ES-I3 (cell line): ENCODE measurements around the gene EIF2AK3.
A peak's percentile ranks its signal among the peaks of the same experiment; 100 is the strongest.
"Not testable (repeated sequence)": the region's sequence is repeated elsewhere in the genome, so short reads cannot be mapped to it uniquely, and the experiment has no call there.

Source experiments
- H3K36me3 ChIP-seq: 2 replicates; pipeline ENCODE4 v1.6.1; 2013; ENCODE audit warnings: mild to moderate bottlenecking, low read length, control low read depth, moderate library complexity; ENCODE audit not compliant: insufficient read depth
- H3K4me1 ChIP-seq: 2 replicates; pipeline ENCODE4 v1.6.1; 2013; ENCODE audit warnings: mild to moderate bottlenecking, control low read depth, low read length; ENCODE audit not compliant: insufficient read depth
- H3K9ac ChIP-seq: 2 replicates; pipeline ENCODE4 v1.6.1; 2013; ENCODE audit warnings: low read depth, mild to moderate bottlenecking, low read length, moderate library complexity
- H3K9me3 ChIP-seq: 2 replicates; pipeline ENCODE4 v1.6.1; 2013; ENCODE audit warnings: mild to moderate bottlenecking, low read length, moderate library complexity; ENCODE audit not compliant: control insufficient read depth, insufficient read depth

The EIF2AK3 gene

DNA sequence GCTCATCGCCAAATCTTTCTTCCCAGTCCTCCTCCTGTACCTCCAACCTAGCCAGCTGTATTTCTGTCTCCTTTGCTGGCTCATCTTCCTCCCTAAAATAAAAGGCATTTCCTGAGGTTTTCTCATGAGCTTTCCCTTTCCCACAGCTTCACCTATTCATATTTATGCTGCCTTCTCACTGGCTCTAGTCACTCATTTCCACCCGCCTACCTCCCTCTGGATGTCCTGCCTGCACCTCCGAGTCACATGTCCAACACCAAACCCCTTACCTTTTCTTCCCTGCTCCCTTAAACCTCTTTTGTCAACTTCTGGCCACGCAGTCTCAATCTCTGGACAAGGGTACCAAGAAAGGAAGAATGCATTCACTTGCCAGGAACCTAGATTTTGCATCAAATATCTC, 2.8 kb downstream of the EIF2AK3 start:
- H3K36me3 ChIP-seq, result no peaks in the 10 kb centered on the region; the same call in 1 of the 2 replicates
- peaks cover 21% of the 10 kb centered on the region for H3K4me1 ChIP-seq
- H3K9me3 ChIP-seq, result no peaks in the 10 kb centered on the region
- peak overlapping the region; percentile 30 for H3K9ac ChIP-seq

DNA sequence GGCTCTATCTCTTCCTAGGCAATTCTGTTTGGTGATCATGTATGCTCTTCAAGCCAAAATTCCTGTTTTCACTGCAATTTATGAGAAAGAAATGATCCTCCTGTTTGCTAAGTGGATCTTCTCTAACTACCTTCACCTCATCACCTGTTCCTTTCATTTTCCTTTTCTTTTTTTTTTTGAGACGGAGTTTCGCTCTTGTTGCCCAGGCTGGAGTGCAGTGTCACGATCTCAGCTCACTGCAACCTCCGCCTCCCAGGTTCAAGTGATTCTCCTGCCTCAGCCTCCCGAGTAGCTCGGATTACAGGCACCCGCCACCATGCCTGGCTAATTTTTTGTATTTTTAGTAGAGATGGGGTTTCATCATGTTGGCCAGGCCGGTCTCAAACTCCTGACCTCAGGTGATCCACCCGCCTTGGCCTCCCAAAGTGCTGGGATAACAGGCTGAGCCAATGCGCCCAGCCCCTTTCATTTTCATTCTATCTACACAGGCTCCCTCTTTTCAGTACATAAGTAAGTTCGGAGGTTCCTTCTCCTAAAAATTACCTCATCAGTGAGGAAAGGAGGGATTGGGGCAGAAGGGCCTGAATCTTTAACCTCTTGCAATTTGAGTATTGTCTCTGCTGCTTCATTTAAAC, 3.3 kb downstream of the EIF2AK3 start:
- H3K9me3 ChIP-seq, H3K36me3 ChIP-seq, H3K9ac ChIP-seq: not testable (repeated sequence)
- H3K4me1 ChIP-seq, result peaks cover 18% of the 10 kb centered on the region

DNA sequence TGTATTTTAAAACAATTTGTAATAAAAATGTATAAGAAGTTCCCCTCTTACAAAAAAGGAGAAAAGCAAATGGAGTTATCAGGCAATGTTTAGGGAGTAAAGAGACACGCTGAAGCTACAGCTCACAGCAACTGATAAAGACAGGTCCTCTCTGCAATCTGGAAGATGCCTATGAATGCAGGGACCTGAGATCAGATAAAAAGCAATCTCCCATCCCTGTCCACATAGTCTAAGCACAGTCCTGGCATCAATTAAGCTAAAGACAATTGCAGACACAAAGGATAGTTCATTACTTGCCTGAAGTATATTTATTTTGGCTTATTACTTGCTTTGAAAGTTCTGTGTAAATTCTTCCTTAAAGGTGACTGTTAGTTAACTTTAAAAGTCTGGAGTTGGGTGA, 5.0 kb downstream of the EIF2AK3 start:
- peaks cover 18% of the 10 kb centered on the region for H3K4me1 ChIP-seq
- no peak overlapping the region for H3K9ac ChIP-seq
- H3K9me3 ChIP-seq, result no peaks in the 10 kb centered on the region
- no peaks in the 10 kb centered on the region; the same call in 1 of the 2 replicates for H3K36me3 ChIP-seq

DNA sequence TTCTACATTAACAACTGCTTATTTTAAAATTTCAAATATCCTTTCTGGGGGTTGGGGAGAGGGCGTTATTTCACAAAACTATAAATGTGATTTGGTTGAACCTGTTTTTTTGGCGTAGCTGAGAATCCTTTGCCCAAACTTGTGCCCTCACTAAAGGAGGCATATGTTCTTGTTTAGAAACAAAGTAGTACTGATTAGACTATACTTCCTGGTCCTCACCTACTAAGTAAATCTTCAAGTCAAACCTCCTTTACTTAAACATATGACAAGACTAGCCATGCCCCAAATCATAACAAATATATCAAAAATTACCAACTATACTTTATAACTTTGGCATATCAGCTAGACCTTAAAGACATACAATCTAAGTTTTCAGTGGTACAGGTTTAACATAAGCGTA, 5.8 kb downstream of the EIF2AK3 start:
- Histone ChIP-seq H3K36me3 (no peaks in the 10 kb centered on the region; the same call in 1 of the 2 replicates), H3K4me1 (peaks cover 18% of the 10 kb centered on the region), H3K9me3 (no peaks in the 10 kb centered on the region), H3K9ac (no peak overlapping the region)

DNA sequence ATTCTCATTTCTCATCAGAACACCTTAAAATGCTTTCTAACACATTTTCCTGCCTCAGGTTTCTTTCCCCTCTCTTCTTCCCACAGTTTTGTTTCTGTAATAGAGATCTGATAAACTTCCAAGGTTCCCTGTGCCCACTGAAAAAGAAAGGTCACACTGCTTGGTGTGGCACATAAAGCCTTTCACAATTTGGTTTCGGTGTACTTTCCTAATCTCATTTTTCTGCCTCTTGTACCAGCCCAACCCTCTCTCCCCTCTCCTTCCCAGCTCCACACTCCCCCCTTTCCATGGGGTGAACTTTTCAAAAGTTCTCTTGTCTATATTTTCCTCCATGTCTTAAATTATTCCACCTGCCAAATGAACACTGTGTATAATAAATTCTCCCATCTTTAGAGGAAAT, 7.2 kb downstream of the EIF2AK3 start:
- Histone ChIP-seq H3K36me3 (no peaks in the 10 kb centered on the region; the same call in 1 of the 2 replicates), H3K9me3 (no peaks in the 10 kb centered on the region), H3K9ac (no peak overlapping the region), H3K4me1 (peaks cover 14% of the 10 kb centered on the region)

DNA sequence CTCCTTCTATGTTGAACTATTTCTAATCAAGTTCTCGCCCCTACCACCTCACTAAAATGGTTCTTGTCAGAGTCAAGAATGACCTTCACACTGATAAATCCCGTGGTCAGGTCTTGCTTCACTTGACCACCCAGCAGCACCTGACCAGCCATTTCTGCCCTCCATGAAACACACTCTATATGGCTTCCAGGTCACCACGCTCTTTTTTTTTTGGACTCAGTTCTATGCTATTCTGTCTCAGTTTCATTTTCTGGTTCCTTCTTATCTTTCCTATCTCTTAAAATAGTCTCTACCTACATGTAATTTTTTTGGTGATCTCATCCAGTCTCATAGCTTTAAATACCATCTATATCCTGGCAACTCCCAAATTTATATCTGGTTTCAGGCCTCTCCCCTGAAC, 11.4 kb downstream of the EIF2AK3 start:
- Histone ChIP-seq H3K9ac (no peak overlapping the region), H3K36me3 (peaks cover 3% of the 10 kb centered on the region; the same call in 1 of the 2 replicates), H3K9me3 (no peaks in the 10 kb centered on the region), H3K4me1 (no peaks in the 10 kb centered on the region)

DNA sequence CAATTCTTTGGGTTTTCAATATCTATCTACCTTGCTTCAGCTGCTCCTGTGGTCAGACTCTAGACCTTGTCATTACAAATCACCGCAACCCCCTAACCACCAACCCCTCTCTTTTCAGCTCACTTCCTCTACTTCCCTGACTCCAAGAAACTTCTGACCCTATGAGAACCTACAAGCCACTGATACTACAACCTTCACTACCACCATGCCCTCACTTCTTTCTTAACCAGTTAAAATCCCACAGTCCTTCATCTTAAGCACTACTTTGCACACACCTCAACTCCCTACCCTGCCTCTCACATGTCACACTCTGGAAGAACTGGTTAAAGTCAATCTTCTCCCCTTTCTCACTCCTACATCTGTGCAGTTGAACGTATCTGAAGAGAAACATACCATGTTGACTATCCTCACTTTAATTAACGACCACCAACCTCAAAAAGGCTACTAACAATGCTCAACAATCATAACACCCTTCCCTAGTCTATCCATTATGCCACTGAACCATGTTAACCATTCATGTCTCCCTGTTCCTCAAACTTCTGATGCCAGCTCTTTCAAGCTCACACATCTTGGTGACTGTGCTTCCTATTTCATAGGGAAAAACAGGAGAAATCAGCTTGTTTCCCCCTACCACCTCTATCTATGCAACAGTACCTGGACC, 12.6 kb downstream of the EIF2AK3 start:
- H3K9ac ChIP-seq, result no peak overlapping the region
- H3K9me3 ChIP-seq, result no peaks in the 10 kb centered on the region
- no peaks in the 10 kb centered on the region for H3K4me1 ChIP-seq
- peaks cover 3% of the 10 kb centered on the region; the same call in 1 of the 2 replicates for H3K36me3 ChIP-seq

DNA sequence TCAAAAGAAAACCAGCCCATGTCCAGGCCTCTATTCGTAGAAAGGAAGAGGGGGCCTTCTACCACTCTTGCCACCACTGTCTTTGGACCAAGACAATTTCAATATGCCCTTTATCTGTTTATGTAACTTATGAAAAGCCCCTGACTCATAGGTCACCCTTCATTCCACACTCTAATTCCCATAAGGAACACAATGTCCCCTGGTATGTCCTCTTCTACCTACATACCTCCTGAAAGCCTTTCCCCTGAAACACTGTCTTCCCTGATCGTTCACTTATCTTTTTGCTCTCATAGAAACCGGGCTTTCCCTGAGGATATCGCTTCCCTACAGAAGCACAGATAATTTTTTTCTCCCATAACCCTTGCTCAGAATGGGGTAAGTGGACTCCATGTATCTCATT, 13.3 kb downstream of the EIF2AK3 start:
- Histone ChIP-seq H3K9me3 (no peaks in the 10 kb centered on the region), H3K4me1 (peaks cover 4% of the 10 kb centered on the region; the same call in 1 of the 2 replicates), H3K36me3 (peaks cover 3% of the 10 kb centered on the region; the same call in 1 of the 2 replicates), H3K9ac (no peak overlapping the region)

DNA sequence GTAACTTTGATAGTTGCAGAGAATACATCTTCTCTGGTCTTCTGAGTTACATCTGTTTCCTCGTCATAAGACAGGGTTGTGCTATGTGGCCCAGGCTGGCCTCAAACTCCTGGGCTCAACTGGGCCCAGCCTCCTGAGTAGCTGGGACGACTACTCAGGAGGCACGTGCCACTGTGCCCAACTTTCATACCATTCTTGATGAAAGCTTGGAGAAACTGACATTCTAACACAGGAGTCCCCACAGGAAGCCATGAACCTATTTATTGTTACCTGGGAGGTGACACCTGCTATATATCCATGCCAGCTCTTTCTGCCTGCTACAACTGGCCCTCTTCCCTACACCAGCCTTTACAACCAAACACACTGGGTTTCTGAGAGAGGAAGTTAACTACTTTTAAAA, 19.1 kb downstream of the EIF2AK3 start:
- Histone ChIP-seq H3K36me3 (peaks cover 3% of the 10 kb centered on the region; the same call in 1 of the 2 replicates), H3K9me3 (no peaks in the 10 kb centered on the region), H3K9ac (no peak overlapping the region), H3K4me1 (peaks cover 22% of the 10 kb centered on the region)

DNA sequence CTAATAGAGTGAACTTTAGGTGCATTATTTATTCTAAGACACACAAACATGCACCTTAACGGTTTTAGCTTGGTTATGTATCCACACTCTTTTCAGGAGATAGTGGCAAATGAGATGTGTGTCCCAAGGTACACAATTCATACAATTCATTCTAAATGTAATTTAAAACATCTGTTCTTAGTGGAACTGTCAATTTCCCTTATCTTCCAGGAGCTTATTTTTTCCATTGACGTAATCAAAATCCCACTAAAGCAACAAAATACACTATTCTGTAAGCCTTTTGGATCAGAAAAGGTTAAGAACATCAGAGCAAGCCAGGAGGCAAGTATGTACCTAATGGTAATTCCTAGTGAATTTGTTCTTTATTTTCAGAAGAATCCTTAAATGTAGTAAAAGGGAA, 19.8 kb downstream of the EIF2AK3 start:
- H3K36me3 ChIP-seq, result peaks cover 3% of the 10 kb centered on the region; the same call in 1 of the 2 replicates
- no peak overlapping the region for H3K9ac ChIP-seq
- no peaks in the 10 kb centered on the region for H3K9me3 ChIP-seq
- H3K4me1 ChIP-seq, result peaks cover 30% of the 10 kb centered on the region

DNA sequence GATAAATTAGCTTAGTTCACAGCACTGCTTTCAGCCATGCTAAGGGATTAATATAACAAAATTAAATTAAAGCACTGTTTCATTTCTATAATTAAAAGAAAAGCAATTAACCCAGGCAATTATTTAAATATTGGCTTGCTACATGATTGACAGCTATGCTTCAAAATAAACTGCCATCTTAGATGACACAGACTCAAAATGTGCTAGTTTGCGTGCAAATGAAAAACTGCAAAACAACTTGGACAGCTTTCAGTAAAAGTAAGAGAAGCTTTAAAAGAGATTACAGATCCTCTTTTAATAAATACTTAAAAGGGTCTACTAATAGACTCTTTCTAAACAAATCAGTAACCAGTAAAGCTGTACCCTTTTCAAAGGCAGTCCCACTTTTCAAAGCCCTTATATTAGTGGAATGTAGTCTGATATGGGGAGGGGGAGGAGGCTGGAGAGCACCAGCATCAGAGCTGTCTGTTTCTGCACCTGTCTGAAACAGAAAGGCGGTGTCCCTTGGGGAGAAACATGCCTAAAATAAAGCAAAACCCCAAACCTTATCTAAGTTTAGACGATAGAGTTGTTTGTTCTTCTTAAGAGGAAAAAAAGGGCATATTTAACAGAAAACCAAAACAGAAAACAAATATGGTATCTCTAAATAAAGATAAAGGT, 20.8 kb downstream of the EIF2AK3 start:
- Histone ChIP-seq H3K9me3 (no peaks in the 10 kb centered on the region), H3K4me1 (peaks cover 38% of the 10 kb centered on the region), H3K36me3 (peaks cover 3% of the 10 kb centered on the region; the same call in 1 of the 2 replicates), H3K9ac (no peak overlapping the region)

DNA sequence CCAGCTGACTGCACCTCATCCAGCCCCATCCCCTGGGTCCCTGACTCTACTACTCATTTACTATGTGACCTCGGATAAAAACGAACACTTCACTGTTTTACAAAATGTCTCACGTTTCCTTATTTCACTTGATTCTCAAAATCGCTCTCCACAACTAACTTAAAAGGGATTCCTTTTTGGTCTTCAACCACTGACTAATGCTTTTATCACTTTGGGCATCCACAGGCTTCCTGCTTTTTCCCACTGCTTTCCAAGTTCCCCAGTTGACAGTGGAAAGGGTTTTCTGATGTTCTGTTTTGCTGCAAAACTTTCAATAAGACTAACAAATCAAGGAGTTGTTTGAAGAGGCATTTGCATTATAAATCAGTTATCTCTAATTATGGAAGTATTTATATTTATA, 24.1 kb downstream of the EIF2AK3 start:
- Histone ChIP-seq H3K9me3 (no peaks in the 10 kb centered on the region), H3K36me3 (no peaks in the 10 kb centered on the region), H3K4me1 (peaks cover 49% of the 10 kb centered on the region), H3K9ac (no peak overlapping the region)

DNA sequence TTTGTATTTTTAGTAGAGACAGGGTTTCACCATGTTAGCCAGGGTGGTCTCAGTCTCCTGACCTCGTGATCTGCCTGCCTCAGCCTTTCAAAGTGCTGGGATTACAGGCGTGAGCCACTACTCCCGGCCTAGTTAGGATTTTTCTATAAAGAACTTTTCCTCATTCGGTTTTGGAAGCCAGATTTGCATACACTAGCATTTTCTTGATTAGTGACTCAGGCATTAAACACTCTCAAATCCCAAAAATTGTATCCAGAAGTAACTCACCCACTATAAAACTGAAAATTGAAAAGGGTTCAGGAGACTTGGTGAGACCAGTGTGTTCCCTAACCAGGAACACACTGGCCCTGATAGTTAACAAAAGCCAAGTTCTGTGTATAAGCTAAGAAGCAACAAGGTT, 25.2 kb downstream of the EIF2AK3 start:
- H3K4me1 ChIP-seq, result peaks cover 49% of the 10 kb centered on the region
- no peaks in the 10 kb centered on the region for H3K36me3 ChIP-seq
- H3K9me3 ChIP-seq, result no peaks in the 10 kb centered on the region
- H3K9ac ChIP-seq, result no peak overlapping the region

DNA sequence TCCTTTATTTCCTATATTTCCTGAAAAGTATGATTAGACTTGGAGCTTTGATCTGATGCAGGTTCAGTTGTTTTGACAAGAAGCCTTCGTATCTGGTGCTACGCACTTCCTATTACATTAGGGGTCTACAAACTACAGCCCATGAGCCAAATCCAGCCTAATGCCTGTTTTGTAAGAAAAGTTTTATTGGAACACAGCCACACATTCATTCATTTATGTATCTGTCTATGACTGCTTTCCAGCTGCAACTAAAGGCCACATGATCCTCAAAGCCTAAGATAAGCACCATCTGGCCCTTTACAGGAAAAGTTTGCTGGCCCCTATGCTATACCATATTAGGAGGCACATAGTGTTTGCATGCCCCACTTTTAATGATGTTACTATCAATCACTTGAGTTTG, 26.0 kb downstream of the EIF2AK3 start:
- H3K9ac ChIP-seq, result no peak overlapping the region
- H3K9me3 ChIP-seq, result no peaks in the 10 kb centered on the region
- no peaks in the 10 kb centered on the region for H3K36me3 ChIP-seq
- peaks cover 46% of the 10 kb centered on the region for H3K4me1 ChIP-seq

DNA sequence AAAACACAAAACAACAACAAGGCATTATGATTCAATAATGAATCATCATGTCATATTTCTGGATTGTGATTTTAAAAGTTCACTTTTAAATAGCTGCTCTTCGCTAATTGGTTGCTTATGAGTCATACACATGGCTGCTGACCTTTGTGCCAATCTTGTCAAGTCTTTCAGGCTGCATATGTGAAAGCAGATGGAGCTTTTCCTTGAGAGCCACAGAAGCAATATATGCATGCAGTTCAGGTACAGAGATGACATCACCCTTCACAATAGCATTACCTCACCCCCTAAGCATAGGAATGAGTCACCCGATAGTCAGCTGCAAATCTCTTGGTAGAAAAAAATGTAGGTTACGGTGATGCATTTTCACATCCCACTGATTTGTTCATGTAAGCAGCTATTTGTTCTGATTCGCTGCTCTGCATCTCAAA, 27.2 kb downstream of the EIF2AK3 start:
- H3K36me3 ChIP-seq, result no peaks in the 10 kb centered on the region
- peak overlapping the region; percentile 3; the same call in 1 of the 2 replicates for H3K9ac ChIP-seq
- peaks cover 46% of the 10 kb centered on the region for H3K4me1 ChIP-seq
- no peaks in the 10 kb centered on the region for H3K9me3 ChIP-seq
